Measurements from ENCODE around the gene RABGEF1. TPM values are rescaled to one million over a fixed set of nuclear protein-coding genes. Genes with fewer than 3 reads are reported as not detected.

RABGEF1 gene
- total RNA-seq, 4 donors from 2014 or later = 43.0 to 46.3 (median 44.3) TPM

GRCh38 chr7:66700633-66701131, 39.9 kb upstream of the RABGEF1 start:
- TF ChIP-seq, protein P1, sequence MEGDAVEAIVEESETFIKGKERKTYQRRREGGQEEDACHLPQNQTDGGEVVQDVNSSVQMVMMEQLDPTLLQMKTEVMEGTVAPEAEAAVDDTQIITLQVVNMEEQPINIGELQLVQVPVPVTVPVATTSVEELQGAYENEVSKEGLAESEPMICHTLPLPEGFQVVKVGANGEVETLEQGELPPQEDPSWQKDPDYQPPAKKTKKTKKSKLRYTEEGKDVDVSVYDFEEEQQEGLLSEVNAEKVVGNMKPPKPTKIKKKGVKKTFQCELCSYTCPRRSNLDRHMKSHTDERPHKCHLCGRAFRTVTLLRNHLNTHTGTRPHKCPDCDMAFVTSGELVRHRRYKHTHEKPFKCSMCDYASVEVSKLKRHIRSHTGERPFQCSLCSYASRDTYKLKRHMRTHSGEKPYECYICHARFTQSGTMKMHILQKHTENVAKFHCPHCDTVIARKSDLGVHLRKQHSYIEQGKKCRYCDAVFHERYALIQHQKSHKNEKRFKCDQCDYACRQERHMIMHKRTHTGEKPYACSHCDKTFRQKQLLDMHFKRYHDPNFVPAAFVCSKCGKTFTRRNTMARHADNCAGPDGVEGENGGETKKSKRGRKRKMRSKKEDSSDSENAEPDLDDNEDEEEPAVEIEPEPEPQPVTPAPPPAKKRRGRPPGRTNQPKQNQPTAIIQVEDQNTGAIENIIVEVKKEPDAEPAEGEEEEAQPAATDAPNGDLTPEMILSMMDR (IDR thresholded peaks at IDR 0.05; ENCODE audit: low read depth) = no peak

DNA sequence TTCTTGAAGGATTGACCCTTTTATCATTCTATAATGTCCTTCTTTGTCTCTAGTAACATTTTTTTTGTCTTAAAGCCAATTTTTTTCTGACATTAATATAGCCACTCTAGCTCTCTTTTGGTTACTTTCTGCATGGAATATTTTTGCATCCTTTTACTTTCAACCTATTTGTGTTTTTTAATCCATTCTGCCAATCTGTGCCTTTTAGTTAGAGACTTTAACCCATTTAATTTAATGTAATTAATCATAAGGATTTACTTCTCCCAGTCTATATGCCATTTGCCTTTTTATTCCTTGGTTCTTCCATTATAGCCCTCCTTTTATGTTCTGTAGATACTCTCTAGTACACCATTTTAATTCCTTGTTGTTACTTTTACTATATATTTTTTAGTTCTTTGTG, 32.7 kb upstream of the RABGEF1 start:
- TF ChIP-seq, protein P1 (IDR thresholded peaks at IDR 0.05; ENCODE audit: low read depth) = no peak

DNA sequence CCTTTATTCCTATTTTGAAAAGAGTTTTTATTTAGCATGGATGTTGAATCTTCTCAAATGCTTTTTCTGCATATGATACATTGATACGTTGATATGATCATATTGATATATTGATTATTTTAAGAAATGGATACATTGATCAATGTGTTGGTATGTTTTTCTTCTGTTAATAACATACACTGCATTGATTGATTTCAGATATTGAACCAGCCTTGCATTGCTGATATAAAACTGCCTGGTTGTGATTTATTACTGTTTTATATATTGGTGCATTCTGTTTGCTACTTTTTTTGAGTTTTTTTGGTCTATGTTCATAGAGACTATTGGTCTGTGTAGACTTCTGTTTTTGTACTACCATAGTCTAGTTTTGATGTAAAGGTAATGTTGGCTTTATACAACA, 26.8 kb upstream of the RABGEF1 start:
- TF ChIP-seq, protein P1 (IDR thresholded peaks at IDR 0.05; ENCODE audit: low read depth) = no peak

DNA sequence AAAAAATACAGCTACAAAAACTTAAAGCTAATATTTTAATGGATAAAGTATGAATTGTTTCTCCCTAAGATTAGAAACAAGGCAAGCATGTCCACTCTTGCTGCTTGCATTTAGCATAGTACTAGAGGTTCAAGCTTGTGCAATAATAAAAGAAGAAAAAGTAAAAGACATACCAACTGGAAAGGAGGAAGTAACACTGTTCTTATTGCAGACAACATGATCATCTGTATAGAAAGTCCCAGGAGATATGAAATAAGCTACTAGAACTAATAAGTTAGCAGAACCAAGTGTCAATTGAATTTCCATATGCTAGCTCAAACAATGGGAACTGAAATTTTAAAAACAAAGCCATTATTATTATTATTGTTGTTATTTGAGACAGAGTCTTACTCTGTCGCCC, 20.0 kb upstream of the RABGEF1 start:
- TF ChIP-seq, protein P1 (IDR thresholded peaks at IDR 0.05; ENCODE audit: low read depth) = no peak

DNA sequence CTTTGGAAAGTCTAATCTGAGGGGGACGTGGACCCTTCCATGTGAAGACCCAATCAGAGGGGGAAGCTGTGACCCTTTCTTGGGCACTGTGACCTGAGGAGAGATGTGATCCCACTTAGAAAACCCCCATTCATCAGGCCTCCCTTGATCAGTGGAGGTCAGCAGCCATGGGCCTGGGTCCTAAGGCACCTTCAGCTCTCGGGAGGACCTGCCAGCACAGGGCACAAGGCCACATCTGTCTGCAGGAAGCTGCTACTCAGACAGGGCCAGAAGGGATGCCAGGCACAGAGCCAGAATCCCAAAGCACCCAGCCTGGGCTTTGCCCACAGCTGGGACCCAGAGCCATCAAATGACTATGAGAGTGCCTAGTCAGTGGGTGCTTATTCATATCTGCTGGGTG, 14.7 kb upstream of the RABGEF1 start:
- TF ChIP-seq, protein P1 (IDR thresholded peaks at IDR 0.05; ENCODE audit: low read depth) = no peak

GRCh38 chr7:66727058-66727457, 13.5 kb upstream of the RABGEF1 start:
- TF ChIP-seq, protein P1 (IDR thresholded peaks at IDR 0.05; ENCODE audit: low read depth) = no peak

- TF ChIP-seq, protein P1 (IDR thresholded peaks at IDR 0.05; ENCODE audit: low read depth) = no peak
Observed at GRCh38 chr7:66728571-66728970, 12.0 kb upstream of the RABGEF1 start.
